ENCODE measurements around the gene TGFB1.

DNA sequence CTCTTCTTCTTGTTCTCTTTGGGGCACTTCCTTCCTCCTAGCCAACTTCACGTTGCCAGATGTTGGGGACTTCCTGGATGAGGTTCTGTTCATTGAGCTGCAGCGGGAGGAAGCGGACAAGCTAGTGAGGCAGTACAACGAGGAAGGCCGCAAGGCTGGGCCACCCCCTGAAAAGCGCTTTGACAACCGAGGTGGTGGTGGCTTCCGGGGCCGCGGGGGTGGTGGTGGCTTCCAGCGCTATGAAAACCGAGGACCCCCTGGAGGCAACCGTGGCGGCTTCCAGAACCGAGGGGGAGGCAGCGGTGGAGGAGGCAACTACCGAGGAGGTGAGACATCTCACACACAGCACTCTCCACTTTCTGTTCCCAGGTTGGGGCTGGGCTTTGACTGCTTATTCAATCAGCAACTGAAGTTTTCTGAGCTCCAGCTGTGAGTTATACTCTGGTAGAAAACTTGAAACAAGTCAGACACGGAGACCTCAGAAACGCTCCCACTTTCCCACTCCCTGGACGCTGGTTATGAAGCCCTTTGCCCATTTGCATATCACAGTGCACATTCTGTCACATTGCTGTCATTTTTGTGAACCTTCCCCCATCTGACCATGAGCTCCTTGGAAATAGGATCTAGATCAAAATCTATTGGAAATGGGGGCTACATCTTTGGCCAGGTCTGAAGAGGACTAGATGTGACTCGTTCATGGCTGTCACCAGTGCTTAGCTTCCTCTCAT lies 50.9 kb downstream of the TGFB1 start:
- no peak for TF ChIP-seq EP300 (IDR thresholded peaks at IDR 0.05)
- TF ChIP-seq, protein P1, sequence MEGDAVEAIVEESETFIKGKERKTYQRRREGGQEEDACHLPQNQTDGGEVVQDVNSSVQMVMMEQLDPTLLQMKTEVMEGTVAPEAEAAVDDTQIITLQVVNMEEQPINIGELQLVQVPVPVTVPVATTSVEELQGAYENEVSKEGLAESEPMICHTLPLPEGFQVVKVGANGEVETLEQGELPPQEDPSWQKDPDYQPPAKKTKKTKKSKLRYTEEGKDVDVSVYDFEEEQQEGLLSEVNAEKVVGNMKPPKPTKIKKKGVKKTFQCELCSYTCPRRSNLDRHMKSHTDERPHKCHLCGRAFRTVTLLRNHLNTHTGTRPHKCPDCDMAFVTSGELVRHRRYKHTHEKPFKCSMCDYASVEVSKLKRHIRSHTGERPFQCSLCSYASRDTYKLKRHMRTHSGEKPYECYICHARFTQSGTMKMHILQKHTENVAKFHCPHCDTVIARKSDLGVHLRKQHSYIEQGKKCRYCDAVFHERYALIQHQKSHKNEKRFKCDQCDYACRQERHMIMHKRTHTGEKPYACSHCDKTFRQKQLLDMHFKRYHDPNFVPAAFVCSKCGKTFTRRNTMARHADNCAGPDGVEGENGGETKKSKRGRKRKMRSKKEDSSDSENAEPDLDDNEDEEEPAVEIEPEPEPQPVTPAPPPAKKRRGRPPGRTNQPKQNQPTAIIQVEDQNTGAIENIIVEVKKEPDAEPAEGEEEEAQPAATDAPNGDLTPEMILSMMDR (IDR thresholded peaks at IDR 0.05), result no peak
- TF ChIP-seq POLR2A (IDR thresholded peaks at IDR 0.05), result no peak
